GM21717 (cell line): ENCODE data around the gene TET2.

ENCODE experiments used
- ATAC-seq: cut with Tn5 transposase; IDR thresholded peaks from one replicate; pipeline ENCODE4 v1.9.1; 2021; ENCODE audit warnings: mild to moderate bottlenecking, moderate library complexity; ENCODE audit not compliant: unreplicated experiment

Gene TET2

GRCh38 chr4:105230287-105230686 lies 83.6 kb downstream of the TET2 start:
- no peak for ATAC-seq

GRCh38 chr4:105232374-105232773 lies 85.7 kb downstream of the TET2 start:
- ATAC-seq = no peak

GRCh38 chr4:105234582-105234981 lies 87.9 kb downstream of the TET2 start:
- no peak for ATAC-seq

GRCh38 chr4:105236202-105236915 lies 89.7 kb downstream of the TET2 start:
- peak; percentile 85 for ATAC-seq

- peak; percentile 22 for ATAC-seq
Measured at GRCh38 chr4:105236916-105237311, 90.2 kb downstream of the TET2 start.

GRCh38 chr4:105240037-105240436 lies 93.4 kb downstream of the TET2 start:
- ATAC-seq = no peak

GRCh38 chr4:105241451-105241850 lies 94.8 kb downstream of the TET2 start:
- no peak for ATAC-seq

GRCh38 chr4:105243446-105243845 lies 96.8 kb downstream of the TET2 start:
- ATAC-seq = no peak

- ATAC-seq = no peak
Measured at GRCh38 chr4:105246712-105247111, 100.0 kb downstream of the TET2 start.

- no peak for ATAC-seq
Measured at GRCh38 chr4:105248613-105249012, 101.9 kb downstream of the TET2 start.

GRCh38 chr4:105257817-105258495 lies 111.3 kb downstream of the TET2 start:
- ATAC-seq = no peak

- ATAC-seq = no peak
Measured at GRCh38 chr4:105265689-105266088, 119.0 kb downstream of the TET2 start.

GRCh38 chr4:105267280-105267679 lies 120.6 kb downstream of the TET2 start:
- ATAC-seq = no peak

GRCh38 chr4:105272002-105272401 lies 125.3 kb downstream of the TET2 start:
- no peak for ATAC-seq

GRCh38 chr4:105273230-105273629 lies 126.6 kb downstream of the TET2 start:
- ATAC-seq = no peak

- no peak for ATAC-seq
Measured at GRCh38 chr4:105274090-105274489, 127.4 kb downstream of the TET2 start.

- ATAC-seq = no peak
Measured at GRCh38 chr4:105274504-105274903, 127.8 kb downstream of the TET2 start.

- ATAC-seq = no peak
Measured at GRCh38 chr4:105276361-105277104, 129.9 kb downstream of the TET2 start.

- no peak for ATAC-seq
Measured at GRCh38 chr4:105277702-105278101, 131.0 kb downstream of the TET2 start.

GRCh38 chr4:105279314-105279713 lies 132.6 kb downstream of the TET2 start:
- no peak for ATAC-seq

- no peak for ATAC-seq
Measured at GRCh38 chr4:105280338-105281123, 133.9 kb downstream of the TET2 start.
